Neural cell (in vitro differentiated cells): Measurements from ENCODE around the gene PDCD7.

ENCODE experiments used
- CTCF ChIP-seq: fragments of 450-650 bp; IDR thresholded peaks from 2 replicates; pipeline ENCODE4 v1.5.1; 2014; ENCODE audit warnings: antibody characterized with exemption, mild to moderate bottlenecking, moderate library complexity; ENCODE audit not compliant: poor library complexity, severe bottlenecking
- EP300 ChIP-seq: fragments of 450-650 bp; conservative IDR thresholded peaks from 2 replicates; pipeline ENCODE4 v1.6.1; 2014; ENCODE audit warnings: antibody characterized with exemption, mild to moderate bottlenecking, moderate library complexity; ENCODE audit not compliant: poor library complexity, severe bottlenecking
- EZH2 ChIP-seq: fragments of 200-600, 300-800 bp; shearing (Covaris generic), sonication (generic); IDR thresholded peaks from 2 replicates; pipeline ENCODE4 v1.6.1; 2014; ENCODE audit warnings: antibody characterized with exemption, low read length, borderline replicate concordance, mild to moderate bottlenecking; ENCODE audit not compliant: insufficient read depth, poor library complexity, severe bottlenecking
- POLR2AphosphoS5 ChIP-seq: IDR thresholded peaks from 2 replicates; pipeline ENCODE4 v1.6.1; 2012
- RAD21 ChIP-seq: fragments of 450-650 bp; conservative IDR thresholded peaks from 2 replicates; pipeline ENCODE4 v1.6.1; 2014; ENCODE audit warnings: antibody characterized with exemption, mild to moderate bottlenecking, moderate library complexity
- REST ChIP-seq: IDR thresholded peaks from 2 replicates; pipeline ENCODE4 v1.6.1; 2012; ENCODE audit warnings: borderline replicate concordance
- TAF1 ChIP-seq: IDR thresholded peaks from 2 replicates; pipeline ENCODE4 v1.6.1; 2012; ENCODE audit warnings: low read depth

- TF ChIP-seq POLR2AphosphoS5, result no peak
- no peak for TF ChIP-seq CTCF
- TF ChIP-seq EP300, result no peak
- no peak for TF ChIP-seq EZH2
- no peak for TF ChIP-seq RAD21
- no peak for TF ChIP-seq REST
- no peak for TF ChIP-seq TAF1
Observed at GRCh38 chr15:65091946-65092770, 41.5 kb downstream of the PDCD7 start.
